ENCODE measurements around the gene SFTPB.

The SFTPB gene

GRCh38 chr2:85708641-85709040 lies 40.6 kb upstream of the SFTPB start:
- Mint-ChIP-seq H3K36me3 (ENCODE audit: low read depth) (no peaks in the 10 kb centered on the region), H3K4me1 (peaks cover 5% of the 10 kb centered on the region), H3K27me3 (ENCODE audit: low read depth) (peaks cover 41% of the 10 kb centered on the region), H3K4me3 (no peak overlapping the region), H3K27ac (no peak overlapping the region), H3K9me3 (no peaks in the 10 kb centered on the region)
- no peak for TF ChIP-seq CTCF (IDR thresholded peaks at IDR 0.05; ENCODE audit: unreplicated experiment in 3 of 3)

- H3K36me3 Mint-ChIP-seq (ENCODE audit: low read depth): no peaks in the 10 kb centered on the region
- no peak overlapping the region for H3K27ac Mint-ChIP-seq
- H3K4me1 Mint-ChIP-seq: peaks cover 5% of the 10 kb centered on the region
- no peaks in the 10 kb centered on the region for H3K9me3 Mint-ChIP-seq
- peaks cover 35% of the 10 kb centered on the region for H3K27me3 Mint-ChIP-seq (ENCODE audit: low read depth)
- H3K4me3 Mint-ChIP-seq: no peak overlapping the region
- TF ChIP-seq CTCF (IDR thresholded peaks at IDR 0.05; ENCODE audit: unreplicated experiment in 3 of 3): peak; percentile 86 to 90 (median 88)
Observed at GRCh38 chr2:85707304-85707703, 39.3 kb upstream of the SFTPB start.

- Mint-ChIP-seq H3K9me3 (no peaks in the 10 kb centered on the region), H3K27me3 (ENCODE audit: low read depth) (peaks cover 34% of the 10 kb centered on the region), H3K27ac (no peak overlapping the region), H3K4me3 (no peak overlapping the region), H3K36me3 (ENCODE audit: low read depth) (no peaks in the 10 kb centered on the region), H3K4me1 (peaks cover 5% of the 10 kb centered on the region)
- no peak for TF ChIP-seq CTCF (IDR thresholded peaks at IDR 0.05; ENCODE audit: unreplicated experiment in 3 of 3)
Observed at GRCh38 chr2:85706599-85707296, 38.7 kb upstream of the SFTPB start.

GRCh38 chr2:85706063-85706462 lies 38.1 kb upstream of the SFTPB start:
- TF ChIP-seq CTCF (IDR thresholded peaks at IDR 0.05; ENCODE audit: unreplicated experiment in 3 of 3): no peak
- peaks cover 5% of the 10 kb centered on the region for H3K4me1 Mint-ChIP-seq
- H3K36me3 Mint-ChIP-seq (ENCODE audit: low read depth): no peaks in the 10 kb centered on the region
- H3K27ac Mint-ChIP-seq: no peak overlapping the region
- no peaks in the 10 kb centered on the region for H3K9me3 Mint-ChIP-seq
- H3K27me3 Mint-ChIP-seq (ENCODE audit: low read depth): peaks cover 29% of the 10 kb centered on the region
- H3K4me3 Mint-ChIP-seq: no peak overlapping the region

- Mint-ChIP-seq H3K27me3 (ENCODE audit: low read depth) (peaks cover 29% of the 10 kb centered on the region), H3K4me1 (peaks cover 5% of the 10 kb centered on the region), H3K36me3 (ENCODE audit: low read depth) (no peaks in the 10 kb centered on the region), H3K9me3 (no peaks in the 10 kb centered on the region), H3K4me3 (no peak overlapping the region), H3K27ac (no peak overlapping the region)
- TF ChIP-seq CTCF (IDR thresholded peaks at IDR 0.05; ENCODE audit: unreplicated experiment in 3 of 3): no peak
Observed at GRCh38 chr2:85705680-85706039, 37.7 kb upstream of the SFTPB start.

Measured in nephron (organoid).